ENCODE data around the gene ZSCAN12. TPM values are rescaled to one million over a fixed set of nuclear protein-coding genes. Genes with fewer than 3 reads are reported as not detected.

The ZSCAN12 gene
- total and polyA plus RNA-seq, 2 of the 13 experiments (the other 11 are each of a cell fraction or from before 2014, with no cell fraction given) = 2.8 to 8.9 TPM

- TF ChIP-seq ZBTB4 (CRISPR knock-in tag; IDR thresholded peaks at IDR 0.05; ENCODE audit: borderline replicate concordance) = no peak
- 0 out of 2 replicates have a peak, but pooled peaks have one; percentile 54 for TF ChIP-seq GLI4 (CRISPR knock-in tag; IDR thresholded peaks at IDR 0.05; ENCODE audit: borderline replicate concordance)
- peak; percentile 57; the same call in 1 of the 2 replicates for TF ChIP-seq SPEN (CRISPR knock-in tag; IDR thresholded peaks at IDR 0.05; ENCODE audit: low read depth)
- no peak for TF ChIP-seq MEIS1 (CRISPR knock-in tag; IDR thresholded peaks at IDR 0.05; ENCODE audit: borderline replicate concordance)
- TF ChIP-seq KMT2A (CRISPR knock-in tag; IDR thresholded peaks at IDR 0.05) = peak; percentile 87
- TF ChIP-seq ZNF33B (CRISPR knock-in tag; IDR thresholded peaks at IDR 0.05) = no peak; the same call in 1 of the 2 replicates
- no peak for TF ChIP-seq ZBTB25 (CRISPR knock-in tag; IDR thresholded peaks at IDR 0.05)
- no peak for TF ChIP-seq ZBTB42 (CRISPR knock-in tag; IDR thresholded peaks at IDR 0.05)
- TF ChIP-seq PBX2 (CRISPR knock-in tag; IDR thresholded peaks at IDR 0.05) = no peak
- no peak; the same call in none of the 2 replicates for TF ChIP-seq DRAP1 (CRISPR knock-in tag; IDR thresholded peaks at IDR 0.05)
- no peak for TF ChIP-seq ZNF543 (CRISPR knock-in tag; IDR thresholded peaks at IDR 0.05)
- TF ChIP-seq CENPBD1 (CRISPR knock-in tag; IDR thresholded peaks at IDR 0.05; ENCODE audit: borderline replicate concordance, low read depth) = no peak
- TF ChIP-seq TRAFD1 (CRISPR knock-in tag; IDR thresholded peaks at IDR 0.05; ENCODE audit: borderline replicate concordance) = peak; percentile 74; the same call in 1 of the 2 replicates
- TF ChIP-seq DMAP1 (CRISPR knock-in tag; IDR thresholded peaks at IDR 0.05) = peak; percentile 42; the same call in 1 of the 2 replicates
- no peak for TF ChIP-seq HBP1 (CRISPR knock-in tag; IDR thresholded peaks at IDR 0.05; ENCODE audit: low read depth)
- TF ChIP-seq ARHGAP35 (CRISPR knock-in tag; IDR thresholded peaks at IDR 0.05; ENCODE audit: borderline replicate concordance) = peak; percentile 47; the same call in 1 of the 2 replicates
These were observed 43.5 kb downstream of the ZSCAN12 start (continued) for GRCh38 chr6:28355743-28356665.

Measured in HepG2 (cell line).